Caki2 (cell line): Measurements from ENCODE around the gene DCX. TPM values are rescaled to one million over a fixed set of nuclear protein-coding genes. Genes with fewer than 3 reads are reported as not detected.

Experiments
- DNase-seq: peaks from one replicate; pipeline ENCODE4 v3.0.0-alpha.2; 2015; ENCODE audit warnings: low read depth
- in situ Hi-C: cut with HindIII; loops from 2 replicates; pipeline ENCODE4 v1.10.0; 2016; ENCODE audit warnings: low sequenced_read_pairs, low pct_unique_long_range_greater_than_20kb, mixed read lengths
- total RNA-seq: library from RNA; depleted of rRNA; stranded (reverse); fragments of >200 nt; shearing (Covaris generic); gene quantifications from 2 replicates; pipeline ENCODE4 v1.2.3, GENCODE V29; 2014; ENCODE audit warnings: low replicate concordance; rRNA removed

The DCX gene
- total RNA-seq, 1 experiment from 2014 or later = not detected

DNA sequence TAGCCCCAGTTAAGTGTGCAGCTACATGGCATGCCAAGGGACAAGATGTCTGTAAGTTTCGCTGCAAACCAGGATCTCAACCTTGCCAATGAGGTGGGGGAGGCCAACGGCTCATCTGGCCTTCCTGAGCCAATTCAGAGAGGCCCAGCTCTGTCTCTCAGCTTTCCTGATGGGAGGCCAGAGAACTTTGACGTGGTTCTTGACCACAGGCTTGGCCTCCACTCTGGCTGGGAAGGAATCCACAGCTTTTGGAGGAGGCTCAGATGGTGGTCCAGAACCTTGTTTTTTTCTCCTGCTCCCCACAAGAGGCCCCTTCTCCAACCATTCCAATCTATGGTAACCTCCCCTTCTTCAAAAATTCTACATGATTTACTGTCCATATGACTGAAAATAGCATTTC lies 151.5 kb downstream of the DCX start:
- DNase-seq = no peak
- in situ Hi-C loops = no loop called here

- in situ Hi-C loops = no loop called here
- no peak for DNase-seq
Measured at GRCh38 chrX:111259559-111259958, 152.4 kb downstream of the DCX start.

GRCh38 chrX:111257733-111258132 lies 154.3 kb downstream of the DCX start:
- in situ Hi-C loops = no loop called here
- DNase-seq = no peak

- no peak for DNase-seq
- in situ Hi-C loops = no loop called here
Measured at GRCh38 chrX:111254896-111255693, 156.9 kb downstream of the DCX start.

GRCh38 chrX:111244235-111244750 lies 167.7 kb downstream of the DCX start:
- no peak for DNase-seq
- in situ Hi-C loops = no loop called here

Other genes starting within 250 kb of the DCX start
- not detected in 2 replicates for gene CAPN6, start 141.7 kb downstream of the DCX start, total RNA-seq
- not detected in 2 replicates for gene SERTM2, start 99.5 kb upstream of the DCX start, total RNA-seq